HG02884 (cell line): Measurements from ENCODE around the gene OTOF.

Experiments
- ATAC-seq: cut with Tn5 transposase; IDR thresholded peaks from one replicate; pipeline ENCODE4 v1.9.1; 2021; ENCODE audit warnings: mild to moderate bottlenecking, moderate library complexity; ENCODE audit not compliant: unreplicated experiment

Gene OTOF

GRCh38 chr2:26421961-26422360 lies 56.0 kb downstream of the OTOF start:
- no peak for ATAC-seq

- ATAC-seq = no peak
Observed at GRCh38 chr2:26414311-26414710, 63.6 kb downstream of the OTOF start.

GRCh38 chr2:26412091-26412673 lies 65.7 kb downstream of the OTOF start:
- peak; percentile 55 for ATAC-seq

- no peak for ATAC-seq
Observed at GRCh38 chr2:26411419-26411818, 66.5 kb downstream of the OTOF start.

GRCh38 chr2:26410764-26411243 lies 67.1 kb downstream of the OTOF start:
- ATAC-seq = no peak

GRCh38 chr2:26409785-26410184 lies 68.1 kb downstream of the OTOF start:
- ATAC-seq = no peak

- ATAC-seq = no peak
Observed at GRCh38 chr2:26407526-26407925, 70.4 kb downstream of the OTOF start.
